Stimulated activated naive CD8-positive, alpha-beta T cell treated with anti-CD3 and anti-CD28 coated beads, Interleukin-15, amount 100 ng/mL, for 72 hours (primary cell): Measurements from ENCODE around the gene DPF1.
A peak's percentile ranks its signal among the peaks of the same experiment; 100 is the strongest.

Source experiments
- ATAC-seq: fragments of 150-1000 bp; cut with Tn5 transposase; 2 replicates; pipeline ENCODE4 v1.10.0; 2021; ENCODE audit warnings: mild to moderate bottlenecking, moderate library complexity
- DNase-seq, 2 donors: peaks; one replicate each; pipeline ENCODE4 v3.0.0; 2021 to 2022
- H3K27ac Mint-ChIP-seq, 2 donors: one replicate each; pipeline ENCODE4 v1.8.0; 2022; ENCODE audit warnings: mild to moderate bottlenecking in 2 of 2, mixed read lengths in 2 of 2, moderate library complexity in 2 of 2
- H3K27me3 Mint-ChIP-seq: one replicate; pipeline ENCODE4 v1.8.0; 2022; ENCODE audit warnings: mixed read lengths
- H3K4me1 Mint-ChIP-seq: one replicate; pipeline ENCODE4 v1.8.0; 2022; ENCODE audit warnings: mild to moderate bottlenecking, mixed read lengths
- H3K4me3 Mint-ChIP-seq, 2 donors: one replicate each; pipeline ENCODE4 v1.8.0; 2022; ENCODE audit warnings: mild to moderate bottlenecking in 2 of 2, mixed read lengths in 2 of 2, moderate library complexity in 1 of 2
- H3K9me3 Mint-ChIP-seq, 2 donors: one replicate each; pipeline ENCODE4 v1.8.0; 2022; ENCODE audit warnings: mixed read lengths in 2 of 2

Gene DPF1

DNA sequence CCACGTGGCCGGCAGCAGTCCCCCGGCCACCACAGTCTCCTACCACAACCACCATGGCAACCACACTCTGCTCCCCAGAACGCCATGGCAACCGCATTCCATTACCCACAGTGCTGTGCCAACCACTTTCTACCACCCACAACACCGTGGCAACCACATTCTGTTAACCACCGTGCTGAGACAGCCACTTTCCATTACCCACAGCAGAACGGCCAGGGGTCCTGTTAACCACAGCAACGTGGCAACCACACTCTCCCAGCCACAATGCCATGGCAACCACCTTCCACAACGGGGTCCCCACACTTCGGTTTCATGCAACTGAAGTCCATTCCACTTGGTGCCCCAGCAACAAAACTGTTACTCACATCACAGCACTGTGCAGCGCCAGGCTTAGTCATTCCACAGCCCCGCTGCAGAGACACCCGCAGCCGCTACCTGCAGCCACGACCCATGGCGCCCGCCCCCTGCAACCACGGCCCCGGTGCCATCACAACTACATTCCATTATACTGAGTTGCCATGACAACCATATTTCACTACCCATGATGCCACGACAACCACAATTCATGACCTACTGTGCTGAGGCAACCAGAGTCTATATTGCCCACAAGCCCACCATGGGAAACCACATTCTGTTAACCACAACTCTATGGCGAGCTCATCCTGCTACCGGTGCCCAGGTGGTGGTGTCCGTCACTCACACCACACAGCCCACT, 10.0 kb downstream of the DPF1 start:
- ATAC-seq (peak; percentile 95), DNase-seq (peak; percentile 84 to 94)
- Mint-ChIP-seq H3K4me1 (peaks cover 40% of the 10 kb centered on the region), H3K4me3 (peak overlapping the region; percentile 44), H3K27me3 (peaks cover 91% of the 10 kb centered on the region), H3K9me3 (peaks cover 0 to 7% of the 10 kb centered on the region in 2 donors), H3K27ac (peak overlapping the region; percentile 95 to 98)

DNA sequence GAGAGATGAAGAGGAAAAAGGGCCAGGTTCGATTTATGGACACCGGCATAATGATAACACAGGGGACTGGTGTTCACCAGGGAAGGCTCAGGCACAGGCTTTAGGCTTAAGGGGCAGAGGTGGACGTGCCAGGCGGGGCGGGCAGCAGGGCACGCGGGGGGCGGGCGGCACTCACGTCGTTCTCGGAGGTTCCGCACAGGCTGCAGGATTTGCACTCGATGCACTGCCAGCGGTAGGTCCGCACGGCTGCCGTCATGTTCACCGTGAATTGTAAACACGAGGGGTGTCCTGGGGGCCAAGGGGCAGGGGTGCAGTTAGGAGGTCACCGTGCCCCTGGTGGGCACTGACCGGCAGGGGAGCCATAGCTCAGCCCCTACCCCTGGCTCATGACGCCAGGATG, 10.6 kb downstream of the DPF1 start:
- DNase-seq (no peak), ATAC-seq (no peak)
- Mint-ChIP-seq H3K9me3 (peaks cover 0 to 7% of the 10 kb centered on the region in 2 donors), H3K4me3 (peak overlapping the region in 1 of 2 donors; percentile 18), H3K27ac (peak overlapping the region; percentile 95 to 98), H3K27me3 (peaks cover 91% of the 10 kb centered on the region), H3K4me1 (peaks cover 40% of the 10 kb centered on the region)

DNA sequence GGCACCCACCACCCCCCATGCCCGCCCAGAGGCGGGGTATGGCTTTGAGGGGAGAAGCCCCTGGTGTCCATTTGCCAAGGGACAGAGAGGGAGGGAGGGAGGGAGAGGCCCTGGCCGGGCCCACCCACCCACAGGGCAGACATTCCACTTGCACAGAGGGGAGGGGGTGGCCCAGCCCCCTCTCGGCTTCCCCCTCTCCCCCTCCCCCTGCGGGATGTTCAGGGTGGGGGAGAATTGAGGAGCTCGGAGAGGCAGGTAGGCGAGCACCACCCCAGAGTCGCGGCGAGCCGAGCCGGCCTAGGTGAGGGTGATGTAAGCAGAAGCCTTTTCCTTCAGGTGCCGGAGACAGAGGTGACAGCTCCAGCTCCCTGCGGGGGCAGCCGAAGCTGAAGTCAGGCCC, 12.3 kb downstream of the DPF1 start:
- Mint-ChIP-seq H3K27ac (no peak overlapping the region), H3K27me3 (peaks cover 79% of the 10 kb centered on the region), H3K4me1 (peaks cover 40% of the 10 kb centered on the region), H3K9me3 (peaks cover 0 to 7% of the 10 kb centered on the region in 2 donors), H3K4me3 (no peak overlapping the region)
- ATAC-seq (no peak), DNase-seq (no peak)

DNA sequence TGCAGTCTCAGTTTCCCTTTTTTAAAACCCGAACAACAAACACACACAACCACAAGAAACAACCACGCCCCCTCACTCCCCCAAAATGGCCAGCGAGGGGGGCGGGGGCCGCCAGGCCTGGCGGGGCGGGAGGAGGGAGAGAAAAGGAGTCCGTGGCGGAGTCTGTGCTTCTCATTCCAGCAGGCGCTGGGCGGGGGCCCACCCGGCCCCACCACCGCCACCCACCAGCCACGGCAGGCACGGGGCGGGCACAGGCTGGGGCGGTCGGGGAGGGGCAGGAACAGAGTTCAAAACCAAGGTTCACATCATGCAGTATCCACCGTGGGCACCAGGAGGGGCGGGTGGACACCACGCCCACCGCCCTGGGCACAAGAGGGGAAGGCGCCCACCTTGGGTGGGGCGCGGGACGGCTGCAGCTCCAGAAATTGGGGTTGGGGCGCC, 12.9 kb downstream of the DPF1 start:
- ATAC-seq (no peak), DNase-seq (no peak)
- H3K4me3 Mint-ChIP-seq: peak overlapping the region in 1 of 2 donors; percentile 41
- peaks cover 73% of the 10 kb centered on the region for H3K27me3 Mint-ChIP-seq
- peaks cover 40% of the 10 kb centered on the region for H3K4me1 Mint-ChIP-seq
- H3K9me3 Mint-ChIP-seq: peaks cover 0 to 7% of the 10 kb centered on the region in 2 donors
- no peak overlapping the region for H3K27ac Mint-ChIP-seq

DNA sequence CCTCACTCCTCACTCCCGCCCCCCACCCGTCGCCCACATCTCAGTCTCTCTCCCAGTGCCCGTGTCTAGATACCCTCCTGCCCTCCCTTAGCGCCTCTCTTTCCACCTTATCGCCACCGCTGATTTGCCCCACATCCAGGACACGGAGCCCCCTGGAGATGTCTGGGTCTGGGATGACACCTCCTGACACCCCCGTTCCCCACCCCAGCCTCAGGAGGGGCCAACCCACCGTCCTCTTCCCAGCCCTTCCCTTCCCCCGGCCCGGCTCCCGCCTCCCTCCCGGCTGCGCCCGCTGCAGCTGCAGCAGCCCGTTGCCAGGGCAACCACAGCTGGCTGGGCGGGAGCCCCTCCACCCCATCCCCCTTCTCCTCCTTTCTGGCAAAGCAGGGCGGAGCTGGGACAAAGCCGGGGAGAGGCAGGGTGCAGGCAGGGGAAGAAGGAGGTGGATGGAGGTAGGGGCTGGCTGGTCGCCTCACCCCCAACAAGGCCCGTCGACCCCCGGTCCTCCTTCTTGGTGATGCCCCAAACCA, 13.5 kb downstream of the DPF1 start:
- peaks cover 66% of the 10 kb centered on the region for H3K27me3 Mint-ChIP-seq
- H3K27ac Mint-ChIP-seq: no peak overlapping the region
- H3K4me1 Mint-ChIP-seq: peaks cover 40% of the 10 kb centered on the region
- H3K4me3 Mint-ChIP-seq: peak overlapping the region in 1 of 2 donors; percentile 41
- no peak for ATAC-seq
- H3K9me3 Mint-ChIP-seq: peaks cover 0 to 7% of the 10 kb centered on the region in 2 donors
- DNase-seq: no peak

DNA sequence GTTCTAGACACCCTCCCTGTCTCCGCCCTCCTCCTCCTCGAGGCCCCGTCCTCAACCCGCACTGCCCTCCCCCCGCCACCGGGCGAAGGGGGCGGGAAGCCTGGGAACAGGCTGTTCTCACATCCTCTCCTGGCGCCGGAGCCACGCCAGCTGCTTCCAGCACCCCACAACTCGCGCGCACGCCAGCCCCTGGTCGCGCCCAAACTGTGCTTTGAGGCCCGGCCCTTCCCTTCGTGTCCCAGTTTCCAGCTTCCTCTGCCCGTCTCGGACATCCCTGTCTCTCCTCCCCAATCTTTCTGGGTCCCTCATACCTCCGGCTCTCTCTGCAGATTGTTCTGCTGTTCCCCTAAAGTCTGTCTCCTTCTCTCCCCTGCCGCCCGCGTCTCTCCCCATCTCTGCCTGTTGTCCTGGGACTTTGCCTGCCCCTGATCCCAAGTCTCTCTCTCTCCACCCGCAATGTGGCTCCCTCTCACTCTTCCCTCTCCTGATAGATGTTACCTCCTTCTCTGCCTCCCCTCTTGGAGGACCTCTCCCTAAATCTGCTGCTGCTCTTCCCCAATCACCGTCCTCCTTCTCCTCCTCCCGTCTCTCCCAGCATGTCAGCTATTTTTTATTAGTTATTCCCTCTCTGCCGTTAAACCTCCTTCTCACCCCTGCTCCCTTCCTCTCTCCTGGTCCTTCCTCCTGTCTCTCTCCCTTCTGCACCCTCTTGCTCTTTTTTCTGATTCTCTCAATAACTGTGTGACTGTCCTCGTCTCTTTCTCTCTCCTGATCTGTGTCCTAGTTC, 14.2 kb downstream of the DPF1 start:
- DNase-seq (no peak), ATAC-seq (no peak)
- Mint-ChIP-seq H3K4me3 (no peak overlapping the region), H3K27ac (peak overlapping the region in 1 of 2 donors; percentile 59), H3K9me3 (peaks cover 0 to 7% of the 10 kb centered on the region in 2 donors), H3K27me3 (peaks cover 65% of the 10 kb centered on the region), H3K4me1 (peaks cover 40% of the 10 kb centered on the region)

DNA sequence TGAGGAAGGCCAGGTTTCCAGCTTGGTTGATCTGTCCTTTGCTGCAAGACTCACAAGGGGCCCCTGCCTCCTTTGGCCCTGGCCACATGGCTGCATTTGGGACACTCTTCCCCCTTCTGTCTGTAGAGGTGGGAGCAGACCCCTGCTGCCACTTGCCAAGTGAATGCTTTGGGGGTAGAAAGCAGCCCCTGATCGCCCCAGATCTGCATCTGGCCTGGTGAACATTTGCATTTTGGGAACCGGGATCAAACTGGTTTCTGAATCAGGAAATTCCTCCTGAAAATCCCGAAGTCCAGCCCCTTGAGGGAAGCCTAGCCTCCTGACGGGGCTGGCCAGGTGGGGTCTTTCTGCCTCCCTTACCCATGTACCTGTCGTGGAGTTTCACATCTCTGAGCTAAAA, 14.9 kb downstream of the DPF1 start:
- DNase-seq (no peak), ATAC-seq (no peak)
- H3K9me3 Mint-ChIP-seq: peaks cover 0 to 6% of the 10 kb centered on the region in 2 donors
- peaks cover 59% of the 10 kb centered on the region for H3K27me3 Mint-ChIP-seq
- no peak overlapping the region for H3K27ac Mint-ChIP-seq
- no peak overlapping the region for H3K4me3 Mint-ChIP-seq
- H3K4me1 Mint-ChIP-seq: peaks cover 34% of the 10 kb centered on the region

DNA sequence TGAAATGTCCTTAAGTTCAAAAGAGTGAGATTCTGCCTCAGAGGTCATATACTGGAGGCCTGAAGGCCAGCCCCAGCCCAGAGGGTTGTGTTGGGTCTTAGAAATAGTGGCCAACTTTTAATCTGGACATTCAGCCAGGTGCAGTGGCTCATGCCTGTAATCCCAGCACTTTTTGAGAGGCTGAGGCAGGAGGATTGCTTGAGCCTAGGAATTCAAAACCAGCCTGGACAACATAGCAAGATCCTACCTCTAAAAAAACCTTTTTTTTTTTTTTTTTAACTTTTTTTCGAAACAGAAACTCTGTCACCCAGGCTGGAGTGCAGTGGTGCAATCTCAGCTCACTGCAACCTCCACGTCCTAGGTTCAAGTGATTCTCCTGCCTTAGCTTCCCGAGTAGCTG, 15.5 kb downstream of the DPF1 start:
- Mint-ChIP-seq H3K4me1 (peaks cover 29% of the 10 kb centered on the region), H3K27me3 (peaks cover 53% of the 10 kb centered on the region)

DNA sequence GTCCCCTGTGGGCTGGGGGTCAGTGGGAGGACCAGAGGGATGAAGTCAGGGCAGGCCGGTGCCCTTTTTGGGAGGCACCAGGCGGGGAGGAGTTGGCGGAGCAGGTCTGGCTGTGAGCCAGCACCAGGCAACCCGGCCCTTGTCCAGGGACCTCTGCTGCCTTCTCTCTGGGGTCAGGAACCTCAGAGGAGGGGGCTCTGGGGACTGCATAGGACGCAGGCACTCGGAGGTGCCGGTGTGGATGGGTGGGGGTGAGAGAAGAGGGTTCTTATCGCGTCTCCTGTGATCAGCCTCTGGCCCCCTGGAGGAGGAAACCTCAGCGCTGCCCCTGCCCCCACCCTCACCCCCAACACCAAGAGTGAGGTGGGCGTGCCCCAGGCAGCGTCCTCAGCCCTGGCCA, 16.5 kb downstream of the DPF1 start:
- H3K4me1 Mint-ChIP-seq: peaks cover 23% of the 10 kb centered on the region
- H3K4me3 Mint-ChIP-seq: no peak overlapping the region
- no peaks in the 10 kb centered on the region for H3K9me3 Mint-ChIP-seq
- no peak overlapping the region for H3K27ac Mint-ChIP-seq
- no peak for ATAC-seq
- no peak for DNase-seq
- H3K27me3 Mint-ChIP-seq: peaks cover 46% of the 10 kb centered on the region

More for the DNA sequence above, 15.5 kb downstream of the DPF1 start:
- DNase-seq (no peak), ATAC-seq (no peak)
- peaks cover 0 to under 1% of the 10 kb centered on the region in 2 donors for H3K9me3 Mint-ChIP-seq
- no peak overlapping the region for H3K27ac Mint-ChIP-seq
- no peak overlapping the region for H3K4me3 Mint-ChIP-seq

DNA sequence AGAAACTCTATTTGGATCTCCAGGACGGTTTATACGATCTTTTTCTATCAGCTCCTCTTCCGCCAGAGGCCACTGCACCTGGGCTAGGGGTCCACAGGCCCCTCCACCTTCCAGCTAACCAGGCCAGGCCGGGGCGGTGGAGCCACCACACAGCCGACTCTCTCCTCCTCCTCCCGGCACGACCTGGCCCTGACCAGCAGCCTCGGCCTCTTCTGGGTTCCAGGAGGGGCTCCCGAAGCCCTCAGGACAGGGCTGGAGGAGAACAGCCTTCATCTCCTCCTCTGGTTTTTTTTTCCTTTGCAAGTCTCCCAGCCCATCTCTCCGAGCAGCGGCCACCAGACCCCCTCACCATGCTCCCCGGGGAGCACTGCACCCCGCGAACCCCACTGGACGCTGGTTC, 17.1 kb downstream of the DPF1 start:
- H3K4me3 Mint-ChIP-seq: no peak overlapping the region
- peaks cover 23% of the 10 kb centered on the region for H3K4me1 Mint-ChIP-seq
- no peak for ATAC-seq
- no peak for DNase-seq
- H3K27me3 Mint-ChIP-seq: peaks cover 40% of the 10 kb centered on the region
- H3K9me3 Mint-ChIP-seq: no peaks in the 10 kb centered on the region
- H3K27ac Mint-ChIP-seq: no peak overlapping the region

DNA sequence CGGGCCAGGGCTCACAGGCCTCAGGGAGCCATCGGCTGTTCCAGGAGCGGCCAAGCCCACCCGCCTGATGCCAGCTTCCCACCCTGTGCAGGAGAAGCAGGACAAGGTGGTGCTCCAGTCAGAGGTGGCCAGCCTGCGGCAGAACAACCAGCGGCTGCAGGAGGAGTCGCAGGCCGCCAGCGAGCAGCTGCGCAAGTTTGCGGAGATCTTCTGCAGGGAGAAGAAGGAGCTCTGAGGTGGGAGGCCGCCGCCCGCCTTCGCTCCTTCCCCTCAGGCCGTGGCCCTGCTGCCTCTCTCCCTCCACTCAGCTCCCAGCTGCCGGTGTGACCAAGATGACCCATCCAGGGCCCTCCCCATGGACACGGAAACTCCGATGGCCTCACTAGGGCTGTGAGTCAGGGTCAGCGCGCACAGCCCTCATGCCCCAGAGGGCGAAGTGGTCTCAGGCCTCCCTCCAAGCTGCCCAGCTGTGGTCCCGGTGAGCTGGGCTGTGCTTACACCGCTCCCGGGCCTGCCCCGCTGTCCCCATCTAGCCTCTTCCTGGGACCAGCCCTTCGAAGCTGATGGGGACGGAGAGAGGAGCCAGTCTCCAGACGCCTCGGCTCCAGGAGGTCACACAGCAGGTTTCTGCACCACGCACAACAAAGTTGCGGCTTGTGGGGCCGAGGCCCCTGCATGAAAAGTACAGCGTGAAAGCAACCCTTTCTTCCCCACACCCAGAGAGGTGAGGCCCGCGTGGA, 17.8 kb downstream of the DPF1 start:
- DNase-seq (no peak), ATAC-seq (no peak)
- peaks cover 18% of the 10 kb centered on the region for H3K4me1 Mint-ChIP-seq
- peak overlapping the region in 1 of 2 donors; percentile 57 for H3K27ac Mint-ChIP-seq
- H3K9me3 Mint-ChIP-seq: no peaks in the 10 kb centered on the region
- no peak overlapping the region for H3K4me3 Mint-ChIP-seq
- peaks cover 32% of the 10 kb centered on the region for H3K27me3 Mint-ChIP-seq

DNA sequence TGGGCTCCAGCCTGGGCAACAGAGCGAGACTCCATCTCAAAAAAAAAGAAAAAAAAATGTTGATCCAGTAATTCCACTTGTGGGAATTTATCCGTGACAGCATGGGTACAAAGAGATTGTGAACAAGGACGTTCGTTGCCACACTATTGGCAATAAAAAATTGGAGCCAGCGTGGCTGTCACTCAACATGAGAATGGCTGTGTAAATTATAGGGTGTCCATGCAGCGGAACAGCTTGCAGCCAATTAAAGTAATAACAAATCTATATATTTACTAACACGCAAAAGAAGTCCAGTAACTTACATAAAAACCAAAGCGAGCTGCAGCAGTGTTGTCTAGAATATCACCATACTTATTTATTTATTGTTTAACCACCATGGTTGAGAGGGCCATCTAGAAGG, 19.3 kb downstream of the DPF1 start:
- no peaks in the 10 kb centered on the region for H3K9me3 Mint-ChIP-seq
- no peak overlapping the region for H3K27ac Mint-ChIP-seq
- ATAC-seq (no peak), DNase-seq (no peak)
- peaks cover 18% of the 10 kb centered on the region for H3K27me3 Mint-ChIP-seq
- H3K4me1 Mint-ChIP-seq: peaks cover 3% of the 10 kb centered on the region
- no peak overlapping the region for H3K4me3 Mint-ChIP-seq

DNA sequence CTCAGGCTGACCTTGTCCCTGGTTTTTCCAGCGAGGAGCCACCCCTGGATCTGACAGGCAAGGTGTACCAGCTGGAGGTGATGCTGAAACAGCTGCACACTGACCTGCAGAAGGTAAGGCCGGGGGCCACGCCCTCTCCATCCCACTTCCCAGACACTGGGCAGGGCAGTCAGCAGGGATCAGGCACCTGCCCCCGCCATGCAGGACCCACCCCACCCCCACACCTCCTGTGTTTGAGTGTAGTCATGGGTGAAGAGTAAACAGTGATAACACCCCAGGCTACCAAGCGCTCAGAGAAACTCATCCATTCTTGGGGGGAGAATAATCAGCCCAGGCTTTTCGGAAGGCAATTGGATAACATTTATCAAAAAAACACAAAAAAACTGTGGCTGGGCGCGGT, 19.9 kb downstream of the DPF1 start:
- no peaks in the 10 kb centered on the region for H3K4me1 Mint-ChIP-seq
- no peaks in the 10 kb centered on the region for H3K9me3 Mint-ChIP-seq
- peaks cover 11% of the 10 kb centered on the region for H3K27me3 Mint-ChIP-seq
- no peak overlapping the region for H3K4me3 Mint-ChIP-seq
- DNase-seq (no peak), ATAC-seq (no peak)
- H3K27ac Mint-ChIP-seq: no peak overlapping the region

DNA sequence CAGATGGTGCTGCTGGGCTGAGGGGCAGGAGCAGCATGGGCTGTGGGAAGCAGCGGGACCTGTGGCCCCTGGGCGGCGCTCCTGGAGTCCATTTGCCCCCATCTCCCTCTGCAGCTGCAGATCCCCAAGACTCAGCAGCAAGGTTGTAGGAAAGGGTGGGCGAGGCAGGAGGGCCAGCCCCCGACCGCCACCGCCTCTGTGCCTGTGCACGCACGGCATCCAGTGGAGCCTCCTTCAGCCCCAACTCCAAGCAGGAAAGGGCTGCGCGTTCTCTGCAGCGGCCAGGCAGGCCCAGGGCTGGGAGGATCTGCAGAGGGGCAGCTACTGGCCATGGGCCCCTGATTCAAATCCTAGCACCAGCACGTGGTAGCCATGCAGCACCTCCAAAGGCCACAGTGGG, 20.8 kb downstream of the DPF1 start:
- H3K9me3 Mint-ChIP-seq: no peaks in the 10 kb centered on the region
- DNase-seq (no peak), ATAC-seq (no peak)
- no peak overlapping the region for H3K27ac Mint-ChIP-seq
- H3K4me1 Mint-ChIP-seq: no peaks in the 10 kb centered on the region
- peaks cover 2% of the 10 kb centered on the region for H3K27me3 Mint-ChIP-seq
- no peak overlapping the region for H3K4me3 Mint-ChIP-seq

DNA sequence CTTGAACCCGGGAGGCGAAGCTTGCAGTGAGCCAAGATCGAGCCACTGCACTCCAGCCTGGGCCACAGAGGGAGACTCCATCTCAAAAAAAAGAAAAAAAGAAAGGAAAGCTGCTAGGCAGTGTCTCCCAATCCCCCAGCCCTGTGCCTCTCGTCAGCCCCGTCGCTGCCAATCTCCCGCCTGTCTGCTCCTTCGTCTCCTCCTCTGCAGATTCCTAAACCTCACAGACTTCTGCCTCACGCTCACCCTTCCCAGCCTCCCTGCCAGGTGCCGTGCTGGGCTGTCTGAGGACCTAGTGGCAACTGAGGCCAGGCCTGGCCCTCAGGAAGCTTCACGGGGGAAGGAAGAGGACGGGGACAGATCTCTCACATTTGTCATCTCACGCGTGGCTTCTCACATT, 21.5 kb downstream of the DPF1 start:
- H3K4me3 Mint-ChIP-seq: no peak overlapping the region
- H3K9me3 Mint-ChIP-seq: no peaks in the 10 kb centered on the region
- DNase-seq: no peak
- H3K27me3 Mint-ChIP-seq: no peaks in the 10 kb centered on the region
- H3K4me1 Mint-ChIP-seq: no peaks in the 10 kb centered on the region
- ATAC-seq: no peak
- no peak overlapping the region for H3K27ac Mint-ChIP-seq
